Stimulated activated effector memory CD8-positive, alpha-beta T cell treated with anti-CD3 and anti-CD28 coated beads, Interleukin-12 subunit alpha, Interleukin-12 subunit beta, amount 100 ng/mL, for 72 hours (primary cell): ENCODE measurements around the gene AMD1.
"Not testable (repeated sequence)": the region's sequence is repeated elsewhere in the genome, so short reads cannot be mapped to it uniquely, and the experiment has no call there.

Experiments used
- ATAC-seq: fragments of 150-1000 bp; cut with Tn5 transposase; 2 replicates; pipeline ENCODE4 v1.10.0; 2021
- DNase-seq, 2 donors: peaks; one replicate each; pipeline ENCODE4 v3.0.0; 2021 to 2022; ENCODE audit warnings: low spot score in 2 of 2
- H3K27ac Mint-ChIP-seq: one replicate; pipeline ENCODE4 v1.8.0; 2022; ENCODE audit warnings: mild to moderate bottlenecking, mixed read lengths
- H3K36me3 Mint-ChIP-seq: one replicate; pipeline ENCODE4 v1.8.0; 2022; ENCODE audit warnings: mild to moderate bottlenecking, mixed read lengths
- H3K4me1 Mint-ChIP-seq: one replicate; pipeline ENCODE4 v1.8.0; 2022; ENCODE audit warnings: mixed read lengths
- H3K4me3 Mint-ChIP-seq: one replicate; pipeline ENCODE4 v1.8.0; 2022; ENCODE audit warnings: mild to moderate bottlenecking, mixed read lengths
- H3K9me3 Mint-ChIP-seq: one replicate; pipeline ENCODE4 v1.8.0; 2022; ENCODE audit warnings: mixed read lengths

Gene AMD1

DNA sequence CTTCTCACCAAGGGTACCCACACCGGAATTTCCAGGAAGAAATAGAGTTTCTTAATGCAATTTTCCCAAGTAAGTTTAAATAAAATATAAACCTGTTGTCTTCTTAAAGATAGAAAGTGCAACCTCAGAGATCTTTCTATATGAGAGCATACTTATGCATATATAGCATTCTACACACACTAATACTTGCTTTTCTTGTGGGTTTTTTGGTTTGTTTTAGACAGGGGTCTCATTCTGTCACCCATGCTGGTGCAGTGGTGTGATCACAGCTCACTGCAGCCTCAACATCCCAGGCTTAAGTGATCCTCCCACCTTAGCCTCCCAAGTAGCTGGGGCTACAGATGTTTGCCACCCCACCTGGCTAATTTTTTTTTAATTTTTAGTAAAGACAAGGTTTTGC is 15.7 kb downstream of the AMD1 start:
- Mint-ChIP-seq H3K4me3 (no peak overlapping the region), H3K9me3 (no peaks in the 10 kb centered on the region), H3K36me3 (peaks cover 71% of the 10 kb centered on the region), H3K27ac (no peak overlapping the region), H3K4me1 (peaks cover 18% of the 10 kb centered on the region)
- DNase-seq (no peak), ATAC-seq (peak; percentile 65)

DNA sequence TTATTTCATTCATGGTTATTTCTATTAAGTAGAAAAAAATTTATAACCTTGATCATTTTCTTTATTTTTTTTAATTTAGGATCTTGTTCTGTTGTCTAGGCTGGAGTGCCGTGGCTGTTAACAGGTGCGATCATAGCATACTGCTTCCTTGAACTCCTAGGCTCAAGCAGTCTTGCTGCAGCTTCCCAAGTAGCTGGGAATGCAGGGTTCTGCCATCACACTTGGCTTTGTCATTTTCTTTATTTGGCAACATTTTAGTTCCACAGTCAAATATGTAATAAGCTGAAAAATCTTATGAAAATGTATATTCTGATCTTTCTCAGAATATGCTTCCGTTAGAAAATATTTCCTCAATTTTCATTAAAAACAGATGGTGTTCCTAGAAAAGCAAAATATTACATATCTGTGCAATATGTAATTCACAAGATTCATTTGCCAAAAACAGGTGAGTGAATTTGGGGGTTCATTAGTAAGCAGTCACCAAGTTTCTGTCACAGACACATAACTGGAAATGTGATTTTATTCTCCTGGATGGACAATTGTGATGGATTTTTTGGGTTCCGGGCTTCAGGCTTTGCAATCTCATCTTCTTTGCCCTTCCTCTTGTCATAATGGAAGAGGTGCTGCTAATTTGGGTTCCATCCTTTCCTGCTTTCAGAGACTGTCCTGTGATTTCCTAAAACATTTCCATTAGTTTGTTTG is 21.5 kb downstream of the AMD1 start:
- DNase-seq (no peak), ATAC-seq (no peak)
- no peak overlapping the region for H3K27ac Mint-ChIP-seq

DNA sequence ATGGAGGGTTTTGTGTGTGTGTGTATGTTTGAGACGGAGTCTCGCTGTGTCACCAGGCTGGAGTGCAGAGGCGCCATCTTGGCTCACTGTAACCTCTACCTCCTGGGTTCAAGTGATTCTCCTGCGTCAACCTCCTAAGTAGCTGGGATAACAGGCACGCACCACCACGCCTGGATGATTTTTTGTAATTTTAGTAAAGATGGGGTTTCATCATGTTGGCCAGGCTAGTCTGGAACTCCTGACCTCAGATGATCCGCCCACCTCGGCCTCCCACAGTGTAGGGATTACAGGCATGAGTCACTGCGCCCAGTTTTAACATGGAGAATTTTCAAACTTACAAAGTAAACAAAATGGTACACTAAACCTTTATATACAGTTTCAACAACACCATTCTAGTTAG is 22.8 kb downstream of the AMD1 start:
- Mint-ChIP-seq H3K4me3 (no peak overlapping the region), H3K4me1 (no peaks in the 10 kb centered on the region), H3K36me3 (peaks cover 73% of the 10 kb centered on the region), H3K27ac (peak overlapping the region; percentile 26), H3K9me3 (no peaks in the 10 kb centered on the region)
- ATAC-seq, result no peak
- no peak for DNase-seq

More for the DNA sequence above, 21.5 kb downstream of the AMD1 start:
- no peaks in the 10 kb centered on the region for H3K9me3 Mint-ChIP-seq
- H3K36me3 Mint-ChIP-seq, result peaks cover 86% of the 10 kb centered on the region
- H3K4me1 Mint-ChIP-seq, result no peaks in the 10 kb centered on the region
- no peak overlapping the region for H3K4me3 Mint-ChIP-seq

DNA sequence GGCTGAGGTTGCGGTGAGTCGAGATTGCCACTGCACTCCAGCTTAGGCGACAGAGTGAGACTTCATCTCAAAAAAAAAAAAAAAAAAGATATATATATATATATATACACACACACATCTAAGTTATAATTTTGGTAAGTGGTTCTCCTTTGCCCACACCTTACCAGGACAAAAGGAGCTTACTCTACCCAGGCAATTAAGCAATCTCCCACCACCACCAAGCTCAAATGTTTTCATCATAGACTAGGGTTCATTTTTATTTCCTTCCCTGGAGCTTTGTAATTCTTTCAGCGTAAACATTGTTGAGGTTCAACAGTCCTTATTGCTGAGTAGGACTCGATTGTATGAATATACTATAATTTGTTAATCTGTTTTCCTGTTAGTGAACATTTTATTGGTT is 23.5 kb downstream of the AMD1 start:
- H3K9me3 Mint-ChIP-seq, result no peaks in the 10 kb centered on the region
- H3K36me3 Mint-ChIP-seq, result peaks cover 66% of the 10 kb centered on the region
- DNase-seq, result no peak
- no peak overlapping the region for H3K4me3 Mint-ChIP-seq
- no peaks in the 10 kb centered on the region for H3K4me1 Mint-ChIP-seq
- ATAC-seq, result no peak
- H3K27ac Mint-ChIP-seq, result no peak overlapping the region

DNA sequence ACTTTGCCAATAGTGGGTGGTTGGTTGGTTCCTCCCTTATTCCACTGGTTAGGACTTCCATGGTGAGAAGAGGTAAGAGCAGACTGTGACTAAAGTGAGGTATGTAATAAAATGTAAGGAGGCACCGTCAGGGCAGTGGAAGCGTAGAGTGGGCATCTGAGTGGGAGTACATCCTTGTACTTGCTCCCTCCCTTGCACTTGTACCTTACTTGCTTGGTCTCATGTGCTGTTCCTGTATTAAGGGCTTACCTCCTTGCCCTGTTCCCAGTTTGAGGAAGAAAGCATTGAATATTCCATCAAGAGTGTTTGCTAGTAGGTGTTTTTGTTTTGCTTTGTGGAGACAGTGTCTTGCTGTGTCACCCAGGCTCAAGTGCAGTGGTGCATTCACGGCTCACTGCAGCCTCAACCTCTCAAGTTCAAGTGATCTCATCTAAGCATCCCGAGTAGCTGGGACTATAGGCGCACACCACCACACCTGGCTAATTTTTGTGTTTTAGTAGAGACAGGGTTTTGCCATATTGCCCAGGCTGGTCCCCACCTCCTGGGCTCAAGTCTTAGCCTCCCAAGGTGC is 25.5 kb downstream of the AMD1 start:
- Mint-ChIP-seq H3K9me3 (peaks cover 8% of the 10 kb centered on the region), H3K4me1 (no peaks in the 10 kb centered on the region), H3K27ac (no peak overlapping the region), H3K36me3 (peaks cover 46% of the 10 kb centered on the region), H3K4me3 (no peak overlapping the region)
- DNase-seq (no peak), ATAC-seq (no peak)

DNA sequence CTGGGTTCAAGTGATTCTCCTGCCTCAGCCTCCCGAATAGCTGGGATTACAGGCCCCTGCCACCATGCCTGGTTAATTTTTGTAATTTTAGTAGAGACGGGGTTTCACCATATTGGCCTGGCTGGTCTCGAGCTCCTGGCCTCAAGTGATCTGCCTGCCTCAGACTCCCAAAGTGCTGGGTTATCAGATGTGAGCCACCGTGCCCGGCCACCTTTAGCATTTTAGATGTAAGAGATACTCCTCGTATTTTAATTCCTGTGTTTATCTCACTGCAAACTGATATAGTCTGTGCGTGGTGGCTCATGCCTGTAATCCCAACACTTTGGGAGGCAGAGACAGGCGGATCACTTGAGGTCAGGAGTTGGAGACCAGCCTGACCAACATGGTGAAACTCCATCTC is 27.0 kb downstream of the AMD1 start:
- ATAC-seq, H3K4me1 Mint-ChIP-seq, H3K27ac Mint-ChIP-seq, DNase-seq, H3K4me3 Mint-ChIP-seq: not testable (repeated sequence)
- Mint-ChIP-seq H3K9me3 (peaks cover 13% of the 10 kb centered on the region), H3K36me3 (peaks cover 31% of the 10 kb centered on the region)

DNA sequence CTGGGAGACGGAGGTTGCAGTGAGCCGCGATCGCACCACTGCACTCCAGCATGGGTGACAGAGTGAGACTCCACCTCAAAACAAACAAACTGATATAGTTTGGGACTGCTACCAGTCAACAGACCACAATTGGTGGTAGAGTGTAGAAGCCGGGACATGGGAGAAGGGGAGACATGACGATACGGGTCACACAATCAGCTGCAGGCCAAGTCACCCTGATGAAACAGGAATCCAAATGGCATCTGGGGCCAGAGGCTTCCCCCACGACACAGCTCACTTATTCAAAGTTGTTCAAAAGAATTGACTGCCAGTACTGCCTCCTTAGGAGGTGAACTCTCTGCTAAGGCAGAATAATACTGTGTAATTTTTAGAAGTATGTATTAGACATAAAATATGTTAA is 27.5 kb downstream of the AMD1 start:
- ATAC-seq (no peak), DNase-seq (no peak)
- Mint-ChIP-seq H3K4me1 (no peaks in the 10 kb centered on the region), H3K36me3 (peaks cover 30% of the 10 kb centered on the region), H3K4me3 (no peak overlapping the region), H3K9me3 (peaks cover 17% of the 10 kb centered on the region), H3K27ac (no peak overlapping the region)

DNA sequence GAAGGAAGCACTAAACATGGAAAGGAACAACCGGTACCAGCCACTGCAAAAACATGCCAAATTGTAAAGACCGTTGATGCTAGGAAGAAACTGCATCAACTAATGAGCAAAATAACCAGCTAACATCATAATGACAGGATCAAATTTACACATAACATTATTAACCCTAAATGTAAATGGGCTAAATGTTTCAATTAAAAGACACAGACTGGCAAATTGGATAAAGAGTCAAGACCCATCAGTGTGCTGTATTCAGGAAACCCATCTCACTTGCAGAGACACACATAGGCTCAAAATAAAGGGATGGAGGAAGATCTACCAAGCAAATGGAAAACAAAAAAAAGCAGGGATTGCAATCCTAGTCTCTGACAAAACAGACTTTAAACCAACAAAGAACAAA is 31.7 kb downstream of the AMD1 start:
- not testable (repeated sequence) for DNase-seq, H3K36me3 Mint-ChIP-seq, H3K27ac Mint-ChIP-seq, H3K4me3 Mint-ChIP-seq, ATAC-seq, H3K4me1 Mint-ChIP-seq
- H3K9me3 Mint-ChIP-seq, result peaks cover 21% of the 10 kb centered on the region

DNA sequence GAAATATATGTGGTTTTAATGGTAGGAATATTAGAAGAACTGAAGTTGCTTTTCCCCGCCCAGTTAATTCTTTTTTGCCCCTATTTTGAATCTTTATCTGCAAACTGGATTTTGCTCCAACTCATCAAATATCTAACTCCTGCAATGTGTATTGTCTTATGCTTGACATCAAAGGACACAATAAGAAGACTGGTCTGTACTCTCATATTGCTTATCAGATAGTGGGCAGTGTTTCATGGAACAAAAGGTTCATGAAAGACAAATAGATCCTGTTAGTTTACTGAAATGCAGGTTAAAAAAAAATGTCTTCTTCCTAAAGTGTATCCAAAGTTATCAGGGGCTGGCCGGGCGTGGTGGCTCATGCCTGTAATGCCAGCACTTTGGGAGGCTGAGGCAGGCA is 56.2 kb downstream of the AMD1 start:
- Mint-ChIP-seq H3K4me3 (no peak overlapping the region), H3K27ac (no peak overlapping the region), H3K36me3 (no peaks in the 10 kb centered on the region), H3K9me3 (no peaks in the 10 kb centered on the region), H3K4me1 (no peaks in the 10 kb centered on the region)
- ATAC-seq, result no peak
- no peak for DNase-seq

DNA sequence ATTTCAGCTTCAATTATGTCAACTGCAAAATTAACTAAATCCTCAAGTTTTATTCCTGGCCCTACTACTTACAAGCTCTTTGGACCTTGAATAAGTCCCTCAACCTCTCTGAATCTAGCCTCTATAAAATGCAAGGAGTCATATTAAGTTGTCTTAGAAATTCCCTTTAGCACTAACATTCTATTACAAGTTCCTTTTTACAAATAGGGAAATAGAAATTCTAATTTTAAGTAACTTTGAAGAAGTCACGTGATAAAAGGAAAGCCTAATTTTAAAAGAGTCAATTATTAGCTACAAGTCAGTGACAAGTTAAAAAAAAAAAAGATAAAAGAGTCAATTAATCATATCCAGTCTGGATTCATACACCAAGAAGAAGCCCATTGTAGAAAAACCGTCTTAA is 59.3 kb downstream of the AMD1 start:
- no peak for ATAC-seq

DNA sequence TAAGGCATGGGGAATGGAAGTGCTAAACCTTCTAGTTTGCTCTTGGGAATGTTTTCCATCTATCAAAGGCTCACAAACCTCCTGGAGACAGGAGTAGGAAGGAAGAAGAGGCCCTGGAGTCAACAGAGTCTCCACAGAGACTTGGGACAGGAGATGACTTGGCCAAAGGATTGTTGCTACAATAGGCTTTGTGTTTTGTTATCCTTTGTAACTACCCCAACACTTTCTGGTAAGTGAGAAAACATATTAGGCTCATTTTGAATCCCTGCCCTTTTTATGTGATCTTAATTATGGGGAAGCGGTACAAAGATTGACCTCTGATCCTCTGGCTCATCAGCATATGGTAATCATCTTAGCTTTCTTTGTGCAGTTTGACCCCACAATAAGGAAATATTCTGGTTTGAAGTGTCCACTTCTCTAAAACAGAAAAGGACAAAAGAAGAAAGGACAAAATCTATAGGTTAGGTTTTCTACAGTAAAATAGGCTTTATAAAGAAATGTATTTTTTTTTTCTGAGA is 59.9 kb downstream of the AMD1 start:
- ATAC-seq, result no peak
- H3K9me3 Mint-ChIP-seq, result no peaks in the 10 kb centered on the region
- no peak overlapping the region for H3K4me3 Mint-ChIP-seq
- peaks cover 5% of the 10 kb centered on the region for H3K4me1 Mint-ChIP-seq
- DNase-seq, result no peak
- H3K27ac Mint-ChIP-seq, result no peak overlapping the region
- H3K36me3 Mint-ChIP-seq, result no peaks in the 10 kb centered on the region

More for the DNA sequence above, 59.3 kb downstream of the AMD1 start:
- Mint-ChIP-seq H3K36me3 (no peaks in the 10 kb centered on the region), H3K9me3 (no peaks in the 10 kb centered on the region), H3K4me1 (no peaks in the 10 kb centered on the region), H3K4me3 (no peak overlapping the region), H3K27ac (no peak overlapping the region)
- no peak for DNase-seq

DNA sequence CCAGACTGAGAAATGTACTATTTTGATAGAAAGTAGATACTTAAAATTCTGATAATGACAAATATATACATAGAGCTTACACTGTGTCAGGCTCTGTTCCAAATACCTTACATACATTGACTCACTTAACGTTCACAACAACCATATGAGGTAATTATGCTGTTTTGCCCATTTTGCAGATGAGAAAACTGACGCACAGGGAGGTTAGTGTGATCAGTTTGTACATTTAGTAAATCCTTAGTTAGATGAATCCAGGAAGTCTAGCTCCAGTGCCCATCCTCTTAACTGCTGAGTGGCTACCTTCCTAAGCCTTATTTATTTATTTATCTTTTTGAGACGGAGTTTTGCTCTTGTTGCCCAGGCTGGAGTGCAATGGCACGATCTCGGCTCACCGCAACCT is 60.6 kb downstream of the AMD1 start:
- ATAC-seq, result no peak

DNA sequence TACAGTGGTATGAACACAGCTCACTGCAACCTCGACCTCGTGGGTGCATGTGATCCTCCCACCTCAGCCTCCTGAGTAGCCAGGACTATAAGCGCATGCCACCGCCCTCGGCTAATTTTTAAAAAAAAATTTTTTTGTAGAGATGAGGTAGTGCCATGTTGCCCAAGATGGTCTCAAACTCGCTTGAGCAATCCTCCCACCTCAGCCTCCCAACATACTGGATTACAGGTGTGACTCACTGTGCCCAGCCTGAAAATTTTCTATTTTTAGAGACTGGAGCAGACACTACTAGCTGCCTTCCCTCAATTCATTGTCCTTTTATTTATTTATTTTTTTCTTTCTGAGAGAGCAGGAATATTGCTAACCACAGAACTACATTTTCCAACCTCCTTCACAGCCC is 63.6 kb downstream of the AMD1 start:
- H3K4me3 Mint-ChIP-seq, result no peak overlapping the region
- H3K36me3 Mint-ChIP-seq, result no peaks in the 10 kb centered on the region
- no peak overlapping the region for H3K27ac Mint-ChIP-seq
- H3K4me1 Mint-ChIP-seq, result peaks cover 7% of the 10 kb centered on the region
- no peak for ATAC-seq
- no peak for DNase-seq
- no peaks in the 10 kb centered on the region for H3K9me3 Mint-ChIP-seq

More for the DNA sequence above, 60.6 kb downstream of the AMD1 start:
- no peak for DNase-seq
- Mint-ChIP-seq H3K27ac (no peak overlapping the region), H3K4me1 (peaks cover 7% of the 10 kb centered on the region), H3K36me3 (no peaks in the 10 kb centered on the region), H3K9me3 (no peaks in the 10 kb centered on the region), H3K4me3 (no peak overlapping the region)

DNA sequence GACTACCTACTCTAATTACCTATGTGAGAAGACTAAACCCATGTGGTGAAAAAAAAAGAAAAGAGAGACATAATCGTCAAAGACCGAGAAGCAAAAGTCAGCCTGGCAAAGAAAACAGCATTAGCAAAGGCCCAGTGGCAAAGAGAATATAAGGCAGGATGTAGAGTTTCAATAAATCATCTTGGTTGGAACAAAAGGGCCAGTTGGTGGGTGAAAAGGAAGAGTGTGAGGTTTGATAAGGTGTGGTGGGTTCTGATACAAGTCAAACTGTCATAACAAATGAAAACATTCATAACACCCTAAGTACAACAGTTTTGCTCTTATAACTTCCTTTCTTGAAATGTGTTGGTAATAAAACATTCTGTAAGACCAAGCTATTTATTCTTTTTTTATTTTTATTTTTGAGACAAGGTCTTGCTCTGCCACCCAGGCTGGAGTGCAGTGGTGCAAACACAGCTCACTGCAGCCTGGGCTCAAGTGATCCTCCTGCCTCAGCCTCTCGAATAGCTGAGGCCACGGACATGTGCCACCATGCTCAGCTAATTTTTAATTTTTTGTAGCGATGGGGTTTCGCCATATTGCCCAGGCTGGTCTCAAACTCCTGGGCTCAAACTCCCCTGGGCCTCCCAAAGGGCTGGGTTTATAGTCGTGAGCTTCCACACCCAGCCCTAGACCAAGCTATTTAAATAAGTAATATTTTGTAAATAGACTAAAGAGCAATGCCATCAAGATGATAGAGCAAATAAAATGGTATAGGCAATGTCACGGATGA is 65.0 kb downstream of the AMD1 start:
- H3K4me1 Mint-ChIP-seq, result peaks cover 7% of the 10 kb centered on the region
- H3K4me3 Mint-ChIP-seq, result no peak overlapping the region
- H3K27ac Mint-ChIP-seq, result no peak overlapping the region
- no peaks in the 10 kb centered on the region for H3K36me3 Mint-ChIP-seq
- H3K9me3 Mint-ChIP-seq, result no peaks in the 10 kb centered on the region
- ATAC-seq (peak; percentile 84), DNase-seq (no peak)

DNA sequence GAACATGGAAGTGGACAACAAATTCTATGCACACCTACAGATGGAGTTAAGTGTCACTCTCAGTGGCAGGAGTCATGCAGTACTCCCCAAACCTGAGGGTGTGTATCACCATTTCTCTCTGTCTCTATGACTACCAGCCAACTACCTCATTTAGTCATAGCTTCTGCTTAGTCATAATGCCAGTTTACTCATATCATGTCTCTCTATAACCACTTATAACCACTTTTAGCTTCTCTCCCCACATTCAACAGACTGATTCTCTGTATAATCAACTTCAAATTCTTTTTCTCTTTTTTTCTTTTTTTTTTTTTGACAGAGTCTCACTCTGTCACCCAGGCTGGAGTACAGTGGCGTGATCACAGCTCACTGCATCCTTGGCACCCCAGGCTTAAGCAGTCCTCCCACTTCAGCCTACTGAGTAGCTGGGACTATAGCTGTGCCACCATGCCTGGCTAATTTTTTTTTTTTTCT is 70.1 kb downstream of the AMD1 start:
- no peaks in the 10 kb centered on the region for H3K9me3 Mint-ChIP-seq
- no peaks in the 10 kb centered on the region for H3K36me3 Mint-ChIP-seq
- DNase-seq (peak; percentile 6 to 73), ATAC-seq (peak; percentile 100)
- peak overlapping the region; percentile 9 for H3K27ac Mint-ChIP-seq
- H3K4me3 Mint-ChIP-seq, result no peak overlapping the region
- no peaks in the 10 kb centered on the region for H3K4me1 Mint-ChIP-seq
